Panc1 (cell line): ENCODE results near the gene ELFN1.

Experiments used
- POLR2AphosphoS5 ChIP-seq: IDR thresholded peaks from 2 replicates; pipeline ENCODE4 v1.6.1; 2012; ENCODE audit warnings: mild to moderate bottlenecking, low read depth, low read length, moderate library complexity
- SIN3A ChIP-seq: IDR thresholded peaks from 2 replicates; pipeline ENCODE4 v1.6.1; 2012; ENCODE audit warnings: low read depth, mild to moderate bottlenecking, low read length, moderate library complexity, borderline replicate concordance; ENCODE audit not compliant: insufficient read depth
- TCF7L2 ChIP-seq: IDR thresholded peaks from 2 replicates; pipeline ENCODE4 v1.6.1; 2011; ENCODE audit warnings: mild to moderate bottlenecking, low read depth, low read length, inconsistent platforms
- TF ChIP-seq, protein P1 (sequence below): fragments of 450-650 bp; IDR thresholded peaks from 2 replicates; pipeline ENCODE4 v1.5.1; 2017; ENCODE audit warnings: mild to moderate bottlenecking
- TF ChIP-seq, protein P2 (sequence below), 2 experiments: IDR thresholded peaks; 2 replicates each; pipeline ENCODE4 v1.6.1; 2011 to 2012; ENCODE audit warnings: low read depth in 2 of 2, control low read depth in 1 of 2, low read length in 1 of 2, mild to moderate bottlenecking in 1 of 2, moderate library complexity in 1 of 2; ENCODE audit not compliant: insufficient read depth in 1 of 2

DNA sequence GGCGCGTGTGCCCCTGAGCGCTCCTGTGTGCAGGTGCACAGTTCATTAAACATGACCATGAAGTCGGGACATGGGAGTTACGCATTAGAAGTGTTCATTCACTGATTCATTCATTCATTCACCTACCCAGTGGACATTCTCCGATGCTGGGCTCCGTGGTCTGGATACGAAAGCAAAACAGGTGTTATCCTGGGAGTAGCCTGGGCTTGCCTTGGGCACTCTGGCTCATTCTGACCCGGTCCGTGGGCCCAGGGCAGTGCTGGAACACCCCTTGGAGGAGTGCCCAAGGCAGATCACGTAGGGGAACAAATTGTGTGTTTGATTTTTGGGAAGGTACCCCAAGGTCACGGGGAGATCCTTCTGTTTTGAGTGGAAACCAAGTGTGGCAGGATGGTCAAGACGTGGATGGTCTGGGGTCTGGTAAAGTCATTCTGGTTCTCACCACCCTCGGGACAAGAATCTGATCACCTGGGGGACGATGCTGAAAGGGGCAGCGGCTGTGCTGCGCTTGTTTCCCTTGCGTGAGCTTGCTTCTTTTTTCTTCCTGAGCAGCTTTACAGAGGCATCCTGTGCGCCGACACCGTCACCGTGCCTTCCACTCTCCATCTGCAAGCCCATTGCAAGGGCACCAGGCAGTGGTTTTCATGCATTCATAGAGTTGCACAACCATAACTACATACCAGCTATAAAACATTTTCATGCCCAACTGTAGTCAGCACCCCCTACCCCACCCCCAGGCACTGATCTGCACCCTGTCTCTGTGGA, 10.1 kb downstream of the ELFN1 start:
- TF ChIP-seq, protein P1, sequence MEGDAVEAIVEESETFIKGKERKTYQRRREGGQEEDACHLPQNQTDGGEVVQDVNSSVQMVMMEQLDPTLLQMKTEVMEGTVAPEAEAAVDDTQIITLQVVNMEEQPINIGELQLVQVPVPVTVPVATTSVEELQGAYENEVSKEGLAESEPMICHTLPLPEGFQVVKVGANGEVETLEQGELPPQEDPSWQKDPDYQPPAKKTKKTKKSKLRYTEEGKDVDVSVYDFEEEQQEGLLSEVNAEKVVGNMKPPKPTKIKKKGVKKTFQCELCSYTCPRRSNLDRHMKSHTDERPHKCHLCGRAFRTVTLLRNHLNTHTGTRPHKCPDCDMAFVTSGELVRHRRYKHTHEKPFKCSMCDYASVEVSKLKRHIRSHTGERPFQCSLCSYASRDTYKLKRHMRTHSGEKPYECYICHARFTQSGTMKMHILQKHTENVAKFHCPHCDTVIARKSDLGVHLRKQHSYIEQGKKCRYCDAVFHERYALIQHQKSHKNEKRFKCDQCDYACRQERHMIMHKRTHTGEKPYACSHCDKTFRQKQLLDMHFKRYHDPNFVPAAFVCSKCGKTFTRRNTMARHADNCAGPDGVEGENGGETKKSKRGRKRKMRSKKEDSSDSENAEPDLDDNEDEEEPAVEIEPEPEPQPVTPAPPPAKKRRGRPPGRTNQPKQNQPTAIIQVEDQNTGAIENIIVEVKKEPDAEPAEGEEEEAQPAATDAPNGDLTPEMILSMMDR = no peak
- TF ChIP-seq TCF7L2 (no peak), POLR2AphosphoS5 (no peak), SIN3A (no peak)
- TF ChIP-seq, protein P2, sequence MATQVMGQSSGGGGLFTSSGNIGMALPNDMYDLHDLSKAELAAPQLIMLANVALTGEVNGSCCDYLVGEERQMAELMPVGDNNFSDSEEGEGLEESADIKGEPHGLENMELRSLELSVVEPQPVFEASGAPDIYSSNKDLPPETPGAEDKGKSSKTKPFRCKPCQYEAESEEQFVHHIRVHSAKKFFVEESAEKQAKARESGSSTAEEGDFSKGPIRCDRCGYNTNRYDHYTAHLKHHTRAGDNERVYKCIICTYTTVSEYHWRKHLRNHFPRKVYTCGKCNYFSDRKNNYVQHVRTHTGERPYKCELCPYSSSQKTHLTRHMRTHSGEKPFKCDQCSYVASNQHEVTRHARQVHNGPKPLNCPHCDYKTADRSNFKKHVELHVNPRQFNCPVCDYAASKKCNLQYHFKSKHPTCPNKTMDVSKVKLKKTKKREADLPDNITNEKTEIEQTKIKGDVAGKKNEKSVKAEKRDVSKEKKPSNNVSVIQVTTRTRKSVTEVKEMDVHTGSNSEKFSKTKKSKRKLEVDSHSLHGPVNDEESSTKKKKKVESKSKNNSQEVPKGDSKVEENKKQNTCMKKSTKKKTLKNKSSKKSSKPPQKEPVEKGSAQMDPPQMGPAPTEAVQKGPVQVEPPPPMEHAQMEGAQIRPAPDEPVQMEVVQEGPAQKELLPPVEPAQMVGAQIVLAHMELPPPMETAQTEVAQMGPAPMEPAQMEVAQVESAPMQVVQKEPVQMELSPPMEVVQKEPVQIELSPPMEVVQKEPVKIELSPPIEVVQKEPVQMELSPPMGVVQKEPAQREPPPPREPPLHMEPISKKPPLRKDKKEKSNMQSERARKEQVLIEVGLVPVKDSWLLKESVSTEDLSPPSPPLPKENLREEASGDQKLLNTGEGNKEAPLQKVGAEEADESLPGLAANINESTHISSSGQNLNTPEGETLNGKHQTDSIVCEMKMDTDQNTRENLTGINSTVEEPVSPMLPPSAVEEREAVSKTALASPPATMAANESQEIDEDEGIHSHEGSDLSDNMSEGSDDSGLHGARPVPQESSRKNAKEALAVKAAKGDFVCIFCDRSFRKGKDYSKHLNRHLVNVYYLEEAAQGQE (IDR thresholded peaks at IDR 0.05; ENCODE audit: insufficient read depth in 1 of 2, low read depth in 2 of 2, low read length in 1 of 2) = no peak
